Activated naive CD8-positive, alpha-beta T cell treated with anti-CD3 and anti-CD28 coated beads, Interleukin-2, amount 10 ng/mL, durations not matched to agents 7 days and 5 days (primary cell): Measurements from ENCODE around the gene CTNNBL1. TPM values are rescaled to one million over a fixed set of nuclear protein-coding genes. Genes with fewer than 3 reads are reported as not detected.

Experiments used
- ATAC-seq: fragments of 150-1000 bp; cut with Tn5 transposase; one replicate; pipeline ENCODE4 v1.10.0; 2021; ENCODE audit warnings: low read depth, moderate library complexity
- POLR2A ChIA-PET: fragments of 350-600 bp; sonication (Branson Sonifier 250); formaldehyde crosslinking; loops from one replicate; lab custom pipeline; 2021; ENCODE audit warnings: antibody characterized with exemption; lab: Charles Lee
- DNase-seq: peaks from one replicate; pipeline ENCODE4 v3.0.0; 2021
- H3K27ac Mint-ChIP-seq: one replicate; pipeline ENCODE4 v1.8.0; 2022; ENCODE audit warnings: mild to moderate bottlenecking, mixed read lengths
- H3K27me3 Mint-ChIP-seq: one replicate; pipeline ENCODE4 v1.8.0; 2022; ENCODE audit warnings: mild to moderate bottlenecking, moderate library complexity, mixed read lengths
- H3K36me3 Mint-ChIP-seq: one replicate; pipeline ENCODE4 v1.8.0; 2021; ENCODE audit warnings: mild to moderate bottlenecking, mixed read lengths
- H3K4me1 Mint-ChIP-seq: one replicate; pipeline ENCODE4 v1.8.0; 2021; ENCODE audit warnings: mixed read lengths
- H3K4me3 Mint-ChIP-seq: one replicate; pipeline ENCODE4 v1.8.0; 2022; ENCODE audit warnings: mild to moderate bottlenecking, moderate library complexity, mixed read lengths
- H3K9me3 Mint-ChIP-seq: one replicate; pipeline ENCODE4 v1.8.0; 2021; ENCODE audit warnings: mixed read lengths
- total RNA-seq, 2 experiments: library from RNA; stranded (reverse); gene quantifications; one replicate each; pipeline ENCODE4 v1.2.3, GENCODE V29; 2021

The CTNNBL1 gene
- total RNA-seq, 2 experiments from 2014 or later: 62.3 to 66.7 TPM

GRCh38 chr20:37822141-37822601 lies 128.3 kb downstream of the CTNNBL1 start:
- Mint-ChIP-seq H3K9me3 (no peaks in the 10 kb centered on the region), H3K27me3 (no peaks in the 10 kb centered on the region), H3K4me3 (no peak overlapping the region), H3K4me1 (no peaks in the 10 kb centered on the region), H3K27ac (no peak overlapping the region), H3K36me3 (peaks cover 5% of the 10 kb centered on the region)
- DNase-seq (no peak), ATAC-seq (no peak)
- POLR2A ChIA-PET: no interaction called here

DNA sequence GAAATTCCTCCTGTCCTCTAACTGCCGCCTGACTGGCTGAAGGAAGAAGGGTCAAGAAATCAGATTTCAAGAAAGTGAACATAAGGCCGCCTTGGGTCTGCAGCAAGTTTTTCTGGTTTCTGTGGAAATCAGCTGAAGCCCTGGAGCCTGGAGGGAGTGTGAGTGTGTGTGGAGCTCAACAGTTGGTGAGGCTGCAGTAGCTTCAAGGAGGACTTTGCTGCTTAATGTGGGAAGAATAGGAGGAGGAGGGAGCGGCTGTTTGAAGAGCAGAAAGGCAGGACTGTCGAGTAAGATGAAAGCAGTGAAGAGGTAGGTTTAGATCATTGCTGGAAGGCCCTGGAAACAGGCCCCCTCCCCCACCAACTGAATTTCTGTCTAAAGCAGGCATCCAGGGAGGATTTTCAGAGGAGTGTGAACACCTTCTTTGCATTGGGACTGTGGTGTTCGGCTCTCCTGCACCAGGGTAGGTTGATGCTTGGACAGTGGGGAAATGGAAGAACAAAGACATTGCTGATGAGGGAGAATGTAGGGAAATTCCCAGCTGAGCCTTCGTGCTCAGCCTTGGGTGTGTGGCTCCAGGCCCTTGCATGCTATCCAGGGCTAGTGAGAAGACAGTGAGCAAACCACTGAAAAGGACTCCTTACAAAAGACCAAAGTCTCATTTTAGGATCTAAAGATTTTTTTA lies 129.6 kb downstream of the CTNNBL1 start:
- Mint-ChIP-seq H3K4me1 (no peaks in the 10 kb centered on the region), H3K27ac (no peak overlapping the region), H3K36me3 (peaks cover 5% of the 10 kb centered on the region), H3K27me3 (no peaks in the 10 kb centered on the region), H3K4me3 (no peak overlapping the region), H3K9me3 (no peaks in the 10 kb centered on the region)
- DNase-seq (no peak), ATAC-seq (no peak)
- POLR2A ChIA-PET: no interaction called here

- ATAC-seq (no peak), DNase-seq (no peak)
- H3K4me3 Mint-ChIP-seq: no peak overlapping the region
- no peaks in the 10 kb centered on the region for H3K9me3 Mint-ChIP-seq
- H3K4me1 Mint-ChIP-seq: no peaks in the 10 kb centered on the region
- no peak overlapping the region for H3K27ac Mint-ChIP-seq
- H3K27me3 Mint-ChIP-seq: no peaks in the 10 kb centered on the region
- POLR2A ChIA-PET: no interaction called here
- H3K36me3 Mint-ChIP-seq: peaks cover 2% of the 10 kb centered on the region
These were observed 133.8 kb downstream of the CTNNBL1 start for GRCh38 chr20:37827605-37828004.

- Mint-ChIP-seq H3K36me3 (peaks cover 6% of the 10 kb centered on the region), H3K27ac (no peak overlapping the region), H3K27me3 (no peaks in the 10 kb centered on the region), H3K4me1 (no peaks in the 10 kb centered on the region), H3K9me3 (no peaks in the 10 kb centered on the region), H3K4me3 (no peak overlapping the region)
- ATAC-seq (no peak), DNase-seq (no peak)
- POLR2A ChIA-PET: no interaction called here
These were observed 134.9 kb downstream of the CTNNBL1 start for GRCh38 chr20:37828684-37829083.

DNA sequence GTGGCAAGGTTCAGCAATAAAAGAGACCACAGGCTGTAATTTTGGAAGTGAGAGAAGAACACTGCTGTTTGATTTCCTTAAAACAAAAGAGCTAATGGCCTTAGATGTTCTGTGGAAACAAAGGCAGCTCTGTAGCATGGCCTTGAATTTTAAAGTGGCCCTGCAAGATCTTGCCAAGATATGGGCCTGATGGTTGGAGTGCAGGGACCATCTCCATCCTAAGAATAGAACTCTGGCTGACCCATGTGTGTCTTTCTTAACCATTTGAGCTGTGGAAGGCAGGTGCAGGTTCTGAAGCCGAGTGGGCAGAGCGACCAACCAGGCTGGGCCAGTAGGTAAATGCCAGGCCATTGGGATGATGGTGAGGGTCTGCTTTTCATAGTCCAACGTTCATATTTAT lies 135.3 kb downstream of the CTNNBL1 start:
- POLR2A ChIA-PET: no interaction called here
- Mint-ChIP-seq H3K9me3 (no peaks in the 10 kb centered on the region), H3K4me1 (no peaks in the 10 kb centered on the region), H3K27me3 (no peaks in the 10 kb centered on the region), H3K27ac (no peak overlapping the region), H3K4me3 (no peak overlapping the region), H3K36me3 (peaks cover 6% of the 10 kb centered on the region)
- no peak for ATAC-seq
- no peak for DNase-seq

DNA sequence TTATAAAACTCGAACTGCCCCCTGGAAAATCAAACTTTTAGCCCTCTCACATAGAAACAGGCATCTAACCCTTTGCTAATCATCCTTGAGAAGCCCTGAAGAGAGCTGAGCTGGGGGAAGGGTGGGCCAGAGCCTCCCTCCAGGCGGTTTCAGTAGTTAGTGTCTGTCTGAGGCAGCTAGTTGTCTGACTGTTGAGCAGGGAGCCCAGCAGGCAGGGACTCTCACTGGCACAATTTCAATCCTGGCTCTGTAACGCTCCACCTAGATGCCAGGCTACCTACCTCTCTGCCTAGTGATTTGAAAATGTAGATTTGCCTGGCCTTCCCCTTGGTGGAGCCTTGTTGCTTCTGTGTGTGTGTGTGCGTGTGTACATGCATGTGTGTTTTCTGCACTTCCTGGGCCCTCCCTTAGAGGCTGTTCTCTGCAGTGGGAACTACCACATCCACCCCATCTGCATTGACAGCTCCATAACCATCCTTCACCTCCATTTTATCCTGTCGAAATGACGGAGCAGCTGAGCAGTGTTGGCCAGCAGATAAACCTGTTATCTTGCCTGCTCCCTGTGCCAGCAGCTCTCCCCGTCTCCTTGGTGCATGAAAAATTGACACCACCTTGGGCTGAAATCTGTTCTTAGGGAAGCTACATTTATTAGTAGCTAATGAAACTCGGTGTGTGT lies 139.5 kb downstream of the CTNNBL1 start:
- peaks cover 4% of the 10 kb centered on the region for H3K4me1 Mint-ChIP-seq
- no peak overlapping the region for H3K4me3 Mint-ChIP-seq
- no peak overlapping the region for H3K27ac Mint-ChIP-seq
- POLR2A ChIA-PET: no interaction called here
- no peak for ATAC-seq
- no peaks in the 10 kb centered on the region for H3K9me3 Mint-ChIP-seq
- no peaks in the 10 kb centered on the region for H3K27me3 Mint-ChIP-seq
- peaks cover 6% of the 10 kb centered on the region for H3K36me3 Mint-ChIP-seq
- DNase-seq: no peak

GRCh38 chr20:37836926-37837325 lies 143.1 kb downstream of the CTNNBL1 start:
- Mint-ChIP-seq H3K36me3 (peaks cover 9% of the 10 kb centered on the region), H3K27ac (no peak overlapping the region), H3K27me3 (no peaks in the 10 kb centered on the region), H3K4me1 (peaks cover 4% of the 10 kb centered on the region), H3K4me3 (no peak overlapping the region), H3K9me3 (no peaks in the 10 kb centered on the region)
- DNase-seq (no peak), ATAC-seq (no peak)
- POLR2A ChIA-PET: no interaction called here

- no peak for ATAC-seq
- no peak overlapping the region for H3K4me3 Mint-ChIP-seq
- peaks cover 10% of the 10 kb centered on the region for H3K36me3 Mint-ChIP-seq
- H3K4me1 Mint-ChIP-seq: peaks cover 4% of the 10 kb centered on the region
- H3K27me3 Mint-ChIP-seq: no peaks in the 10 kb centered on the region
- no peak overlapping the region for H3K27ac Mint-ChIP-seq
- no peak for DNase-seq
- H3K9me3 Mint-ChIP-seq: no peaks in the 10 kb centered on the region
- POLR2A ChIA-PET: no interaction called here
These were observed 144.1 kb downstream of the CTNNBL1 start for GRCh38 chr20:37837924-37838323.

DNA sequence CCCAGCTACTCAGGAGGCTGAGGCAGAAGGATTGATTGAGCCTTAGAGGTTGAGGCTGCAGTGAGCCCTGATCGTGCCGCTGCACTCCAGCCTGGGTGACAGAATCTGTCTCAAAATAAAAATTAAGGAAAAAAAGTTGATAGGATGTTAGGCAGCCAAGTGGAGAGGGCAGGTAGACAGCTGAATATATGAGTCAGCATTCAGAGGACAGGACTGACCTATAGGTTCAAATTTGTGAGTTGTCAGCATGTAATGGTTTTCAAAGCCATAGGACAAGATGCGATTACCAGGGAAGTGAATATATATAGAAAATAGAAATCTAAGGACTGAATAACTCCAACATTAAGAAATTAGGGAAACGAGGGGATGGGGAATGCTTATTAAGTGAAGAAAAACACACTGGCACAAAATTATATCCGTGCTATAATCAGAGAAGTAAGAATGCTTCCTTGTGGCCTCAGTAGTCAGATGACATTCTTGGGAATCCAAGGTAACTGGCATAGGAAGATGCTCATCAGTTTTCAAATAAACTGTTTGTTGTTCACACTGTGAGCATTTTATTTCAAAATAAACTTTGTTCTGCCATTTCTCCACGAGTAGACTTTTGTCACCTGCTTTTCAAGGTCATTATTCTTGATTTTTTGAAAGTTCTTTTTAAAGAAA lies 145.1 kb downstream of the CTNNBL1 start:
- no peak overlapping the region for H3K4me3 Mint-ChIP-seq
- no peaks in the 10 kb centered on the region for H3K27me3 Mint-ChIP-seq
- POLR2A ChIA-PET: no interaction called here
- H3K27ac Mint-ChIP-seq: no peak overlapping the region
- DNase-seq (no peak), ATAC-seq (no peak)
- no peaks in the 10 kb centered on the region for H3K9me3 Mint-ChIP-seq
- H3K4me1 Mint-ChIP-seq: peaks cover 4% of the 10 kb centered on the region
- H3K36me3 Mint-ChIP-seq: peaks cover 9% of the 10 kb centered on the region

GRCh38 chr20:37839432-37839827 lies 145.6 kb downstream of the CTNNBL1 start:
- Mint-ChIP-seq H3K36me3 (peaks cover 9% of the 10 kb centered on the region), H3K27ac (no peak overlapping the region), H3K4me3 (no peak overlapping the region), H3K27me3 (no peaks in the 10 kb centered on the region), H3K9me3 (no peaks in the 10 kb centered on the region), H3K4me1 (peaks cover 4% of the 10 kb centered on the region)
- no peak for ATAC-seq
- POLR2A ChIA-PET: no interaction called here
- no peak for DNase-seq

GRCh38 chr20:37839955-37840354 lies 146.1 kb downstream of the CTNNBL1 start:
- ATAC-seq: no peak
- Mint-ChIP-seq H3K9me3 (no peaks in the 10 kb centered on the region), H3K36me3 (peaks cover 9% of the 10 kb centered on the region), H3K27me3 (no peaks in the 10 kb centered on the region), H3K4me1 (peaks cover 4% of the 10 kb centered on the region), H3K4me3 (no peak overlapping the region), H3K27ac (no peak overlapping the region)
- DNase-seq: no peak
- POLR2A ChIA-PET: no interaction called here

DNA sequence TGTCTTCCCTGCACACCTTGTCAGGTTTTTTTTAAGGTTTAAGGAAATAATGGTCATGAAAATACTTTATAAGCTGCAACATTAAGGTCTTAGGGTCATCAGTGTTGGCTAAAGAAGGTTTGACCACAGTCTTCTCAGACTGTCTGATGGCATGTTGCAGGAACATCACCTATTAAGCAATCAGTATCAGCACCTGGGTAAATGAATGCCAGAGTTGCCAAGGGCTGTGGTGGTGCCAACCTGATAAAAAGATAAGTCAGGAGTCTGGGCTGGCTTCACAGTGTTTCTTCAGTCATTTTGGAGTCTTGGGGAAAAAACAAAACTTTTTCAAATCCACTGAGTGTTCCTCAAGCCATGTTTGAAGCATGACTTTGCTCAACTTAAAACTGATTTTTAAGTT lies 147.6 kb downstream of the CTNNBL1 start:
- Mint-ChIP-seq H3K9me3 (no peaks in the 10 kb centered on the region), H3K4me1 (peaks cover 3% of the 10 kb centered on the region), H3K27ac (no peak overlapping the region), H3K36me3 (peaks cover 10% of the 10 kb centered on the region), H3K4me3 (no peak overlapping the region), H3K27me3 (no peaks in the 10 kb centered on the region)
- no peak for ATAC-seq
- POLR2A ChIA-PET: no interaction called here
- DNase-seq: no peak

DNA sequence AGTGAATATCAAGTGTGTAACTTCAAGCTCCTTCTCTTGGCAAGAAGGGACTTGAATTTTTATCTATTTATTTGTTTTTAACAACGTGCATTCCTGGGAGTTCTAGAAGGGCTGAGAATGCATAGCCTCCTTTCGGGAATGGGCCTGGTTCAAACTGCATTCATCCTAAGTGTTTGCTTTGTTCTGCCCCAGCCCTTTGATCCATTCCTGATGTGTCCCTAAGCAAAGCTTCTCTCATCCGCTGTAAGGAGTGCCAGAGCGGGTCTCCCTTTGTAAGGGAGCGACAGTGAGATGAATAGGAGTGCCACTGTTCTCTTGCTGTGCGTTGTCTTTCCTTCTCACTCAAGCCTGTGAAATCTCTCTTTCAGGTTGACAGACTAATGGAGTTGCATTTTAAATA lies 148.1 kb downstream of the CTNNBL1 start:
- Mint-ChIP-seq H3K36me3 (peaks cover 10% of the 10 kb centered on the region), H3K4me1 (no peaks in the 10 kb centered on the region), H3K27ac (no peak overlapping the region)

GRCh38 chr20:37845241-37845681 lies 151.4 kb downstream of the CTNNBL1 start:
- no peak for ATAC-seq
- POLR2A ChIA-PET: no interaction called here
- H3K36me3 Mint-ChIP-seq: peaks cover 15% of the 10 kb centered on the region
- DNase-seq: no peak
- no peaks in the 10 kb centered on the region for H3K9me3 Mint-ChIP-seq
- no peaks in the 10 kb centered on the region for H3K27me3 Mint-ChIP-seq
- no peaks in the 10 kb centered on the region for H3K4me1 Mint-ChIP-seq
- no peak overlapping the region for H3K27ac Mint-ChIP-seq
- no peak overlapping the region for H3K4me3 Mint-ChIP-seq

More for the DNA sequence above, 148.1 kb downstream of the CTNNBL1 start:
- Mint-ChIP-seq H3K4me3 (no peak overlapping the region), H3K27me3 (no peaks in the 10 kb centered on the region), H3K9me3 (no peaks in the 10 kb centered on the region)
- ATAC-seq: no peak
- POLR2A ChIA-PET: no interaction called here
- no peak for DNase-seq
